Endodermal cell (in vitro differentiated cells): ENCODE data around the gene CEP104. TPM values are rescaled to one million over a fixed set of nuclear protein-coding genes. Genes with fewer than 3 reads are reported as not detected.

Experiments used
- DNase-seq: peaks from one replicate; pipeline ENCODE4 v3.0.0-alpha.2; 2017
- H3K27ac ChIP-seq: 2 replicates; pipeline ENCODE4 v1.5.1; 2013; ENCODE audit warnings: mild to moderate bottlenecking, low read depth, low read length, moderate library complexity
- H3K27me3 ChIP-seq: 2 replicates; pipeline ENCODE4 v1.6.1; 2013; ENCODE audit warnings: mild to moderate bottlenecking, low read length, moderate library complexity; ENCODE audit not compliant: insufficient read depth, control insufficient read depth, poor library complexity, severe bottlenecking
- H3K36me3 ChIP-seq: 2 replicates; pipeline ENCODE4 v1.7.0; 2013; ENCODE audit warnings: mild to moderate bottlenecking, low read length, moderate library complexity; ENCODE audit not compliant: control insufficient read depth, insufficient read depth
- H3K4me1 ChIP-seq: one replicate; pipeline ENCODE4 v1.7.0; 2013; ENCODE audit warnings: low read length; ENCODE audit not compliant: control insufficient read depth, insufficient read depth
- H3K4me3 ChIP-seq: 2 replicates; pipeline ENCODE4 v1.5.1; 2013; ENCODE audit warnings: mild to moderate bottlenecking, low read length, moderate library complexity
- H3K9ac ChIP-seq: 2 replicates; pipeline ENCODE4 v1.6.1; 2013; ENCODE audit warnings: mild to moderate bottlenecking, low read length, moderate library complexity; ENCODE audit not compliant: poor library complexity, severe bottlenecking; ENCODE audit errors: extremely low read depth
- H3K9me3 ChIP-seq: 2 replicates; pipeline ENCODE4 v1.6.1; 2013; ENCODE audit warnings: mild to moderate bottlenecking, low read length, moderate library complexity; ENCODE audit not compliant: control insufficient read depth
- H3K27ac Mint-ChIP-seq: 2 replicates; pipeline ENCODE4 v1.8.0; 2020; ENCODE audit warnings: mixed read lengths
- H3K27me3 Mint-ChIP-seq: 2 replicates; pipeline ENCODE4 v1.8.0; 2021; ENCODE audit warnings: mild to moderate bottlenecking, mixed read lengths; ENCODE audit not compliant: insufficient read depth
- H3K36me3 Mint-ChIP-seq: 2 replicates; pipeline ENCODE4 v1.8.0; 2020; ENCODE audit warnings: low read depth, mixed read lengths
- H3K4me1 Mint-ChIP-seq: 2 replicates; pipeline ENCODE4 v1.8.0; 2020; ENCODE audit warnings: mixed read lengths
- H3K4me3 Mint-ChIP-seq: 2 replicates; pipeline ENCODE4 v1.8.0; 2020; ENCODE audit warnings: mild to moderate bottlenecking, moderate library complexity, mixed read lengths
- H3K9me3 Mint-ChIP-seq: 2 replicates; pipeline ENCODE4 v1.8.0; 2020; ENCODE audit warnings: mild to moderate bottlenecking, mixed read lengths
- CTCF ChIP-seq: fragments of 200-600 bp; sonication (generic); conservative IDR thresholded peaks from 2 replicates; pipeline ENCODE4 v1.5.0; 2021; ENCODE audit warnings: antibody characterized with exemption, mild to moderate bottlenecking
- WGBS, 2 experiments: methylation state at CpG; one replicate each; pipeline versions ENCODE4 v1.1.5 to v1.1.7; 2013; ENCODE audit warnings: missing lambda C conversion rate in 2 of 2, mixed read lengths in 1 of 2; ENCODE audit not compliant: insufficient coverage in 1 of 2, insufficient read length in 1 of 2; 5-methylcytosine and 5-hydroxymethylcytosine counted together
- total RNA-seq, 2 donors: library from RNA; stranded (reverse); fragmentation: NEBNext Ultra II Directional in 1 of 2; extraction: Animal tissue kit (Norgen Biotek cat#: 25700) in 1 of 2; gene quantifications; 2 replicates in 1 of 2; 3 replicates in 1 of 2; pipeline ENCODE4 v1.2.1, GENCODE V29; 2021

Gene CEP104
- total RNA-seq, 2 donors from 2014 or later: 34.2 to 47.5 TPM

GRCh38 chr1:3779265-3779911 is 77.6 kb downstream of the CEP104 start:
- Mint-ChIP-seq H3K4me1 (peaks cover 2% of the 10 kb centered on the region), H3K4me3 (no peak overlapping the region), H3K36me3 (peaks cover 50% of the 10 kb centered on the region), H3K9me3 (no peaks in the 10 kb centered on the region), H3K27ac (peak overlapping the region; percentile 35), H3K27me3 (no peaks in the 10 kb centered on the region)
- no peaks in the 10 kb centered on the region for H3K9me3 ChIP-seq
- peaks cover 53% of the 10 kb centered on the region for H3K36me3 ChIP-seq
- peak; percentile 46 for DNase-seq
- H3K27ac ChIP-seq: no peak overlapping the region
- H3K4me1 ChIP-seq: no peaks in the 10 kb centered on the region
- WGBS, 2 experiments: 93 to 98% methylated on average over 22 to 23 of the region's 23 CpGs
- no peak overlapping the region for H3K4me3 ChIP-seq
- H3K27me3 ChIP-seq: no peaks in the 10 kb centered on the region
- no peak overlapping the region for H3K9ac ChIP-seq
- no peak for TF ChIP-seq CTCF

- DNase-seq: peak; percentile 42
- Histone ChIP-seq H3K9ac (no peak overlapping the region), H3K27ac (no peak overlapping the region), H3K4me3 (no peak overlapping the region), H3K36me3 (peaks cover 46% of the 10 kb centered on the region), H3K9me3 (no peaks in the 10 kb centered on the region), H3K4me1 (no peaks in the 10 kb centered on the region), H3K27me3 (no peaks in the 10 kb centered on the region)
- peaks cover 43% of the 10 kb centered on the region for H3K36me3 Mint-ChIP-seq
- H3K27ac Mint-ChIP-seq: no peak overlapping the region
- no peaks in the 10 kb centered on the region for H3K27me3 Mint-ChIP-seq
- no peak overlapping the region for H3K4me3 Mint-ChIP-seq
- WGBS, 2 experiments: 90 to 93% methylated on average over 10 to 14 of the region's 14 CpGs
- no peaks in the 10 kb centered on the region for H3K9me3 Mint-ChIP-seq
- no peak for TF ChIP-seq CTCF
- H3K4me1 Mint-ChIP-seq: peaks cover 2% of the 10 kb centered on the region
Measured at GRCh38 chr1:3778590-3779264, 78.3 kb downstream of the CEP104 start.

- H3K9me3 Mint-ChIP-seq: no peaks in the 10 kb centered on the region
- no peak for TF ChIP-seq CTCF
- 92% methylated on average over 17 to 20 of the region's 20 CpGs for WGBS, 2 experiments
- H3K27ac Mint-ChIP-seq: no peak overlapping the region
- DNase-seq: peak; percentile 40
- no peak overlapping the region for H3K4me3 Mint-ChIP-seq
- Histone ChIP-seq H3K27me3 (no peaks in the 10 kb centered on the region), H3K27ac (no peak overlapping the region), H3K9ac (no peak overlapping the region), H3K36me3 (peaks cover 38% of the 10 kb centered on the region), H3K9me3 (no peaks in the 10 kb centered on the region), H3K4me1 (peaks cover 4% of the 10 kb centered on the region), H3K4me3 (no peak overlapping the region)
- H3K36me3 Mint-ChIP-seq: peaks cover 38% of the 10 kb centered on the region
- H3K4me1 Mint-ChIP-seq: peaks cover 2% of the 10 kb centered on the region
- no peaks in the 10 kb centered on the region for H3K27me3 Mint-ChIP-seq
Measured at GRCh38 chr1:3777647-3778589, 79.1 kb downstream of the CEP104 start.
